Panc1 (cell line): ENCODE results near the gene LHX4. TPM values are rescaled to one million over a fixed set of nuclear protein-coding genes. Genes with fewer than 3 reads are reported as not detected.

Source experiments
- ATAC-seq: fragments of 200-7000 bp; cut with Tn5 transposase; 2 replicates; pipeline ENCODE4 v1.9.1; 2020; ENCODE audit warnings: mild to moderate bottlenecking, moderate library complexity
- BruUV-seq: library from RNA; stranded (reverse); fragments of 400-500 nt; replicated peaks from 2 replicates; lab custom pipeline; 2021; lab: Mats Ljungman, UMichigan
- CTCF ChIA-PET: fragments of 300-600 bp; sonication (Branson Sonifier 250); formaldehyde crosslinking; loops from one replicate; lab custom pipeline; 2022; ENCODE audit warnings: antibody characterized with exemption; lab: Charles Lee
- POLR2A ChIA-PET: fragments of 300-600 bp; sonication (Branson Sonifier 250); formaldehyde crosslinking; loops from one replicate; lab custom pipeline; 2022; ENCODE audit warnings: antibody characterized with exemption; lab: Charles Lee
- DNase-seq: peaks from one replicate; pipeline ENCODE4 v3.0.0-alpha.2; 2010; ENCODE audit warnings: low read depth, low spot score
- H3K27ac ChIP-seq: 2 replicates; pipeline ENCODE4 v1.5.1; 2011; ENCODE audit warnings: mild to moderate bottlenecking, low read length, inconsistent platforms
- H3K27me3 ChIP-seq: fragments of 200-500 bp; sonication (Bioruptor generic); 2 replicates; pipeline ENCODE4 v1.6.0; 2014; ENCODE audit warnings: low read length, inconsistent platforms; ENCODE audit not compliant: control insufficient read depth, insufficient read depth
- H3K36me3 ChIP-seq: fragments of 200-500 bp; sonication (Bioruptor generic); 2 replicates; pipeline ENCODE4 v1.5.1; 2014; ENCODE audit warnings: inconsistent platforms, mild to moderate bottlenecking, low read length, moderate library complexity; ENCODE audit not compliant: control insufficient read depth, insufficient read depth
- H3K4me1 ChIP-seq: 2 replicates; pipeline ENCODE4 v1.5.1; 2011; ENCODE audit warnings: inconsistent platforms, mild to moderate bottlenecking, low read length, moderate library complexity; ENCODE audit not compliant: control insufficient read depth, insufficient read depth
- H3K4me3 ChIP-seq, 2 experiments: 2 replicates each; pipeline ENCODE4 v1.5.1; 2011 to 2012; ENCODE audit warnings: low read depth in 2 of 2, low read length in 2 of 2, mild to moderate bottlenecking in 2 of 2, inconsistent platforms in 1 of 2, moderate library complexity in 1 of 2
- H3K9me3 ChIP-seq: fragments of 200-500 bp; sonication (Bioruptor generic); 2 replicates; pipeline ENCODE4 v1.5.1; 2014; ENCODE audit warnings: low read depth, mild to moderate bottlenecking, inconsistent platforms, low read length, moderate library complexity; ENCODE audit not compliant: control insufficient read depth, insufficient read depth
- POLR2AphosphoS5 ChIP-seq: IDR thresholded peaks from 2 replicates; pipeline ENCODE4 v1.6.1; 2012; ENCODE audit warnings: mild to moderate bottlenecking, low read depth, low read length, moderate library complexity
- SIN3A ChIP-seq: IDR thresholded peaks from 2 replicates; pipeline ENCODE4 v1.6.1; 2012; ENCODE audit warnings: low read depth, mild to moderate bottlenecking, low read length, moderate library complexity, borderline replicate concordance; ENCODE audit not compliant: insufficient read depth
- TCF7L2 ChIP-seq: IDR thresholded peaks from 2 replicates; pipeline ENCODE4 v1.6.1; 2011; ENCODE audit warnings: mild to moderate bottlenecking, low read depth, low read length, inconsistent platforms
- in situ Hi-C: cut with HindIII; loops from 2 replicates; pipeline ENCODE4 v1.10.0; 2016; ENCODE audit warnings: low sequenced_read_pairs, low pct_unique_long_range_greater_than_20kb
- intact Hi-C: fragments of 100-400 bp; cut with micrococcal nuclease; formaldehyde crosslinking; loops from one replicate; pipeline ENCODE4 v1.10.0; 2022; ENCODE audit not compliant: unreplicated experiment
- total RNA-seq: library from RNA; stranded (reverse); gene quantifications from one replicate; pipeline ENCODE4 v1.2.1, GENCODE V29; 2021; ENCODE audit not compliant: unreplicated experiment
- TF ChIP-seq, protein P1 (sequence below): fragments of 450-650 bp; IDR thresholded peaks from 2 replicates; pipeline ENCODE4 v1.5.1; 2017; ENCODE audit warnings: mild to moderate bottlenecking
- TF ChIP-seq, protein P2 (sequence below), 2 experiments: IDR thresholded peaks; 2 replicates each; pipeline ENCODE4 v1.6.1; 2011 to 2012; ENCODE audit warnings: low read depth in 2 of 2, control low read depth in 1 of 2, low read length in 1 of 2, mild to moderate bottlenecking in 1 of 2, moderate library complexity in 1 of 2; ENCODE audit not compliant: insufficient read depth in 1 of 2

The LHX4 gene
- total RNA-seq, 1 experiment from 2014 or later: 0.72 TPM

DNA sequence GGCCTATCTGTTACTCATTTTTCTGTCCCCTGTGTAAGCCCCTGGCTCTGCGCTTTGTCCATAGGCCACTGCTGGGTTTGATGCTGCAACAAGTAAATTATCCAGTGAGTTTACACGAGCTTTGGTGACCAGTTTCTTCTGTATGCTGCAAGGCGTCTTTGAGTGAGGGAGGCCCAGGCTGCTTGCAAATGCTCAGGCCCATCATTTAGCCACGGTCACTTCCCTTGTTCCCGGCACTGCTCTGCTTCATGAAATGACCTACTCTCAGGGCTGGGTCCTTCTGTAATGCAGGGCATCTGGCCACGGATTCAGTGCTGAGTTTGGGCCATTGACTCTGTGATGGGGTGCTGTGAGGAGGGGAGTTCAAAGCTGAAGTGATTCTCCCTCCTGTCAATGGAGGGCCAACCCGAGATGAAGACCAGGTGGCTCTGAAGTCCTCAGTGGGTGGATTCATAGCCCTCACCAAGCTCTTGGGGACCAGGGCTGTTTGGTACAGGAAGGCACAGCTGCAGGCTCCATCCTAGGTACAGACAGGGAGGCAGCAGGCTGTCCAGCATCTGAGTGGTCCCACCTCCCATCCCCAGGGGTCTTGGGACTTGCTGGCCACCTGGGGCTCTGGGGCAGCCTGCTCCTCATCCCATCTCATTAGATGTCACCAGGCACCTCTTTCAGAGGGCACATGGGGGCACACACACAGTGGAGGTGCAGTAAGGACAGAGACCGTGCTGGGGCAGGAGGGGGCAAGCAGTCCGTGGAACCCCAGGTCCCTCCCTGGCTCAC is 21.7 kb downstream of the LHX4 start:
- Histone ChIP-seq H3K4me1 (no peaks in the 10 kb centered on the region), H3K4me3 (no peak overlapping the region), H3K36me3 (no peaks in the 10 kb centered on the region), H3K27ac (no peak overlapping the region), H3K27me3 (no peaks in the 10 kb centered on the region), H3K9me3 (no peaks in the 10 kb centered on the region)
- no peak for TF ChIP-seq SIN3A
- TF ChIP-seq, protein P1, sequence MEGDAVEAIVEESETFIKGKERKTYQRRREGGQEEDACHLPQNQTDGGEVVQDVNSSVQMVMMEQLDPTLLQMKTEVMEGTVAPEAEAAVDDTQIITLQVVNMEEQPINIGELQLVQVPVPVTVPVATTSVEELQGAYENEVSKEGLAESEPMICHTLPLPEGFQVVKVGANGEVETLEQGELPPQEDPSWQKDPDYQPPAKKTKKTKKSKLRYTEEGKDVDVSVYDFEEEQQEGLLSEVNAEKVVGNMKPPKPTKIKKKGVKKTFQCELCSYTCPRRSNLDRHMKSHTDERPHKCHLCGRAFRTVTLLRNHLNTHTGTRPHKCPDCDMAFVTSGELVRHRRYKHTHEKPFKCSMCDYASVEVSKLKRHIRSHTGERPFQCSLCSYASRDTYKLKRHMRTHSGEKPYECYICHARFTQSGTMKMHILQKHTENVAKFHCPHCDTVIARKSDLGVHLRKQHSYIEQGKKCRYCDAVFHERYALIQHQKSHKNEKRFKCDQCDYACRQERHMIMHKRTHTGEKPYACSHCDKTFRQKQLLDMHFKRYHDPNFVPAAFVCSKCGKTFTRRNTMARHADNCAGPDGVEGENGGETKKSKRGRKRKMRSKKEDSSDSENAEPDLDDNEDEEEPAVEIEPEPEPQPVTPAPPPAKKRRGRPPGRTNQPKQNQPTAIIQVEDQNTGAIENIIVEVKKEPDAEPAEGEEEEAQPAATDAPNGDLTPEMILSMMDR: no peak
- TF ChIP-seq, protein P2, sequence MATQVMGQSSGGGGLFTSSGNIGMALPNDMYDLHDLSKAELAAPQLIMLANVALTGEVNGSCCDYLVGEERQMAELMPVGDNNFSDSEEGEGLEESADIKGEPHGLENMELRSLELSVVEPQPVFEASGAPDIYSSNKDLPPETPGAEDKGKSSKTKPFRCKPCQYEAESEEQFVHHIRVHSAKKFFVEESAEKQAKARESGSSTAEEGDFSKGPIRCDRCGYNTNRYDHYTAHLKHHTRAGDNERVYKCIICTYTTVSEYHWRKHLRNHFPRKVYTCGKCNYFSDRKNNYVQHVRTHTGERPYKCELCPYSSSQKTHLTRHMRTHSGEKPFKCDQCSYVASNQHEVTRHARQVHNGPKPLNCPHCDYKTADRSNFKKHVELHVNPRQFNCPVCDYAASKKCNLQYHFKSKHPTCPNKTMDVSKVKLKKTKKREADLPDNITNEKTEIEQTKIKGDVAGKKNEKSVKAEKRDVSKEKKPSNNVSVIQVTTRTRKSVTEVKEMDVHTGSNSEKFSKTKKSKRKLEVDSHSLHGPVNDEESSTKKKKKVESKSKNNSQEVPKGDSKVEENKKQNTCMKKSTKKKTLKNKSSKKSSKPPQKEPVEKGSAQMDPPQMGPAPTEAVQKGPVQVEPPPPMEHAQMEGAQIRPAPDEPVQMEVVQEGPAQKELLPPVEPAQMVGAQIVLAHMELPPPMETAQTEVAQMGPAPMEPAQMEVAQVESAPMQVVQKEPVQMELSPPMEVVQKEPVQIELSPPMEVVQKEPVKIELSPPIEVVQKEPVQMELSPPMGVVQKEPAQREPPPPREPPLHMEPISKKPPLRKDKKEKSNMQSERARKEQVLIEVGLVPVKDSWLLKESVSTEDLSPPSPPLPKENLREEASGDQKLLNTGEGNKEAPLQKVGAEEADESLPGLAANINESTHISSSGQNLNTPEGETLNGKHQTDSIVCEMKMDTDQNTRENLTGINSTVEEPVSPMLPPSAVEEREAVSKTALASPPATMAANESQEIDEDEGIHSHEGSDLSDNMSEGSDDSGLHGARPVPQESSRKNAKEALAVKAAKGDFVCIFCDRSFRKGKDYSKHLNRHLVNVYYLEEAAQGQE (IDR thresholded peaks at IDR 0.05; ENCODE audit: insufficient read depth in 1 of 2, low read depth in 2 of 2, low read length in 1 of 2): no peak
- TF ChIP-seq POLR2AphosphoS5: no peak
- no peak for TF ChIP-seq TCF7L2
- ATAC-seq (no peak), DNase-seq (no peak)
- in situ Hi-C loops (no loop called here), intact Hi-C loops (loop anchor here (2.0 kb wide), 2 partner anchors 165 to 231 kb away; no protein-coding TSS in a partner anchor)
- CTCF ChIA-PET: no interaction called here
- POLR2A ChIA-PET: no interaction called here
- no TSS peak for BruUV-seq

DNA sequence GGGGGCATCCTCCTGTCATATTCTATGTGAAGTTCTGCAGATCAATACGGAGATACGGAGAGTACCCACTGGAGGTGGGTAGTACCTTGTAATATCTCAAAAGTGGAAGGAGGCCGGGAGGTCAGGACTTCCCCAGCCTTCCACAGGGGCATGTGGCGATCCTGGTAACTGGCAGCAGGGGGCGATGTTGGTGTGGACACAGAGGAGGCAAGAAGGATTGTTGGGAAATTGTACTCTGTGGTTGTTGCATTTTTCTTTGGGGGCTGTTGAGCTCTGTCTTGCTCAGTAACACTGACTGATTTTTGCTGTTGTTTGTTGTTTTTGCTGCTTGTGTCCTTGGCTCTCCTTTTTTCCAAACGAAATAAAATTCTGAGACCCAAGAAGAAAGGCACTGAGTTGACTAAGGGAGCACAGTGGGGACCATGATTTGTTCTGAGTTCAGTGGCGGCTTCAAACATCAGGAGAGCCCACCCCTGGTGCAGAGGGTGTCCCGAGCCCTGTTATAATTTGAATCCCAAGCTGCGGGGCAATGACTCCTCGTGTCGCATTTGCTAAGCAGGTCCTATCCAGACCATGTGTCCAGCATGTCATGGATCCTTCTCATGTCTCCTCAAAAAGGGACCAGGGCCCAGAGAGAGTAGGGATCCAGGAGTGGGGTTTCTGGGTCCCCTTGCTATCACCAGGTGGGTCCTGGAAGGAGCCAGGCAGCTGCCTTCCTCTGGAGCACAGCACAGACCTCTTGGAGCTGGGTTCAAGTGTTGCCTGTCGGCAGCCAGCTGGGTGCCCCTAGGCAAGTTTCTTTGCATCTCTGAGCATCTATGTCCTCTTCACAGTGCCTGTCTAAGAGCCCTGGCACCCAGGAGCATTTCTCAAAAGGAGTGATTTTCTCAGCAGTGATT is 22.8 kb downstream of the LHX4 start:
- Histone ChIP-seq H3K9me3 (no peaks in the 10 kb centered on the region), H3K27ac (no peak overlapping the region), H3K36me3 (no peaks in the 10 kb centered on the region), H3K4me1 (no peaks in the 10 kb centered on the region), H3K4me3 (no peak overlapping the region), H3K27me3 (no peaks in the 10 kb centered on the region)
- ChIA-PET POLR2A (interaction anchor here (0.6 to 0.7 kb wide), 2 partner anchors 151 to 247 kb away, joined by 3 to 10 read pairs; no protein-coding TSS in a partner anchor), CTCF (interaction anchor here (0.6 to 1.3 kb wide), 5 partner anchors 8 to 163 kb away, joined by 3 to 4 read pairs (median 3); no protein-coding TSS in a partner anchor)
- peak; percentile 58 for DNase-seq
- TF ChIP-seq TCF7L2: no peak
- TF ChIP-seq, protein P1: peak; percentile 93
- intact Hi-C loops: loop anchor here (2.0 kb wide), 2 partner anchors 164 to 230 kb away; no protein-coding TSS in a partner anchor
- peak; percentile 73 for ATAC-seq
- no TSS peak for BruUV-seq
- in situ Hi-C loops: no loop called here
